ENCODE results near the gene HPS4. TPM values are rescaled to one million over a fixed set of nuclear protein-coding genes. Genes with fewer than 3 reads are reported as not detected.

Gene HPS4
- total RNA-seq, 1 donor from 2014 or later: 25.2 TPM

GRCh38 chr22:26527574-26528465 is 44.2 kb upstream of the HPS4 start:
- Histone ChIP-seq H3K9me3 (ENCODE audit: insufficient read depth, low read depth, low read length) (no peaks in the 10 kb centered on the region), H3K79me2 (ENCODE audit: insufficient read depth, low read length) (no peaks in the 10 kb centered on the region), H3K27ac (ENCODE audit: low read depth, low read length) (no peak overlapping the region), H3K4me3 (ENCODE audit: insufficient read depth, low read depth, low read length) (no peak overlapping the region), H2AFZ (ENCODE audit: low read depth, low read length) (no peak overlapping the region), H3K36me3 (ENCODE audit: insufficient read depth, low read length) (peaks cover 27% of the 10 kb centered on the region), H3K9ac (ENCODE audit: low read length) (no peak overlapping the region), H3K27me3 (ENCODE audit: insufficient read depth, low read length) (no peaks in the 10 kb centered on the region), H3K4me1 (ENCODE audit: insufficient read depth, low read length) (peaks cover 2% of the 10 kb centered on the region), H4K20me1 (ENCODE audit: insufficient read depth, low read length) (peaks cover 2% of the 10 kb centered on the region), H3K4me2 (ENCODE audit: low read length) (no peak overlapping the region)
- Mint-ChIP-seq H3K9me3 (ENCODE audit: unreplicated experiment) (no peaks in the 10 kb centered on the region), H3K27me3 (ENCODE audit: low read depth, unreplicated experiment) (no peaks in the 10 kb centered on the region), H3K36me3 (ENCODE audit: low read depth, unreplicated experiment) (peaks cover 18% of the 10 kb centered on the region), H3K4me1 (ENCODE audit: low read depth, unreplicated experiment) (peaks cover 3% of the 10 kb centered on the region), H3K27ac (ENCODE audit: unreplicated experiment) (no peak overlapping the region), H3K4me3 (ENCODE audit: unreplicated experiment) (no peak overlapping the region)
- no peak for FAIRE-seq
- no peak for DNase-seq (ENCODE audit: low read depth)
- TF ChIP-seq, protein P1, sequence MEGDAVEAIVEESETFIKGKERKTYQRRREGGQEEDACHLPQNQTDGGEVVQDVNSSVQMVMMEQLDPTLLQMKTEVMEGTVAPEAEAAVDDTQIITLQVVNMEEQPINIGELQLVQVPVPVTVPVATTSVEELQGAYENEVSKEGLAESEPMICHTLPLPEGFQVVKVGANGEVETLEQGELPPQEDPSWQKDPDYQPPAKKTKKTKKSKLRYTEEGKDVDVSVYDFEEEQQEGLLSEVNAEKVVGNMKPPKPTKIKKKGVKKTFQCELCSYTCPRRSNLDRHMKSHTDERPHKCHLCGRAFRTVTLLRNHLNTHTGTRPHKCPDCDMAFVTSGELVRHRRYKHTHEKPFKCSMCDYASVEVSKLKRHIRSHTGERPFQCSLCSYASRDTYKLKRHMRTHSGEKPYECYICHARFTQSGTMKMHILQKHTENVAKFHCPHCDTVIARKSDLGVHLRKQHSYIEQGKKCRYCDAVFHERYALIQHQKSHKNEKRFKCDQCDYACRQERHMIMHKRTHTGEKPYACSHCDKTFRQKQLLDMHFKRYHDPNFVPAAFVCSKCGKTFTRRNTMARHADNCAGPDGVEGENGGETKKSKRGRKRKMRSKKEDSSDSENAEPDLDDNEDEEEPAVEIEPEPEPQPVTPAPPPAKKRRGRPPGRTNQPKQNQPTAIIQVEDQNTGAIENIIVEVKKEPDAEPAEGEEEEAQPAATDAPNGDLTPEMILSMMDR (IDR thresholded peaks at IDR 0.05; ENCODE audit: insufficient read depth, low read depth, low read length): no peak
- no peak for TF ChIP-seq EZH2 (IDR thresholded peaks at IDR 0.05; ENCODE audit: insufficient read depth, low read length)

- H3K9me3 Mint-ChIP-seq (ENCODE audit: unreplicated experiment): no peaks in the 10 kb centered on the region
- Histone ChIP-seq H3K9ac (ENCODE audit: low read length) (no peak overlapping the region), H2AFZ (ENCODE audit: low read depth, low read length) (no peak overlapping the region), H3K9me3 (ENCODE audit: insufficient read depth, low read depth, low read length) (no peaks in the 10 kb centered on the region), H3K4me1 (ENCODE audit: insufficient read depth, low read length) (no peaks in the 10 kb centered on the region), H4K20me1 (ENCODE audit: insufficient read depth, low read length) (no peaks in the 10 kb centered on the region), H3K79me2 (ENCODE audit: insufficient read depth, low read length) (no peaks in the 10 kb centered on the region), H3K4me2 (ENCODE audit: low read length) (no peak overlapping the region), H3K36me3 (ENCODE audit: insufficient read depth, low read length) (peaks cover 27% of the 10 kb centered on the region), H3K27me3 (ENCODE audit: insufficient read depth, low read length) (no peaks in the 10 kb centered on the region), H3K27ac (ENCODE audit: low read depth, low read length) (no peak overlapping the region), H3K4me3 (ENCODE audit: insufficient read depth, low read depth, low read length) (no peak overlapping the region)
- TF ChIP-seq, protein P1 (IDR thresholded peaks at IDR 0.05; ENCODE audit: insufficient read depth, low read depth, low read length): no peak
- TF ChIP-seq EZH2 (IDR thresholded peaks at IDR 0.05; ENCODE audit: insufficient read depth, low read length): no peak
- H3K4me1 Mint-ChIP-seq (ENCODE audit: low read depth, unreplicated experiment): peaks cover 3% of the 10 kb centered on the region
- H3K27ac Mint-ChIP-seq (ENCODE audit: unreplicated experiment): no peak overlapping the region
- no peak overlapping the region for H3K4me3 Mint-ChIP-seq (ENCODE audit: unreplicated experiment)
- FAIRE-seq: no peak
- H3K36me3 Mint-ChIP-seq (ENCODE audit: low read depth, unreplicated experiment): peaks cover 13% of the 10 kb centered on the region
- H3K27me3 Mint-ChIP-seq (ENCODE audit: low read depth, unreplicated experiment): no peaks in the 10 kb centered on the region
- no peak for DNase-seq (ENCODE audit: low read depth)
These were observed 43.6 kb upstream of the HPS4 start for GRCh38 chr22:26527167-26527566.
